HepG2 (cell line): ENCODE measurements around the gene C1orf159. TPM values are rescaled to one million over a fixed set of nuclear protein-coding genes. Genes with fewer than 3 reads are reported as not detected.

Source experiments
- BCL6 ChIP-seq: IDR thresholded peaks from 2 replicates; pipeline ENCODE4 v1.6.1; 2016; ENCODE audit warnings: missing genetic modification reagents, missing compliant biosample characterization
- FLYWCH1 ChIP-seq: sonication (generic); formaldehyde crosslinking; IDR thresholded peaks from 2 replicates; pipeline ENCODE4 v1.8.1; 2023; ENCODE audit warnings: mild to moderate bottlenecking, missing genetic modification reagents
- MXI1 ChIP-seq: IDR thresholded peaks from 3 replicates; pipeline ENCODE4 v1.6.1; 2012; ENCODE audit warnings: low read depth, low read length, inconsistent platforms, borderline replicate concordance
- PCBP1 ChIP-seq: fragments of 200-400 bp; formaldehyde crosslinking; IDR thresholded peaks from 2 replicates; pipeline ENCODE4 v1.6.1; 2017; ENCODE audit warnings: mild to moderate bottlenecking, low read depth, low read length, borderline replicate concordance
- PHF20 ChIP-seq: sonication (generic); formaldehyde crosslinking; IDR thresholded peaks from 2 replicates; pipeline ENCODE4 v1.5.0; 2020; ENCODE audit warnings: mild to moderate bottlenecking, missing genetic modification reagents
- SETDB1 ChIP-seq: sonication (generic); formaldehyde crosslinking; IDR thresholded peaks from 2 replicates; pipeline ENCODE4 v1.5.1; 2020; ENCODE audit warnings: missing genetic modification reagents, mild to moderate bottlenecking, borderline replicate concordance
- U2AF1 ChIP-seq: fragments of 200-400 bp; formaldehyde crosslinking; optimal IDR thresholded peaks from 2 replicates; pipeline ENCODE3; 2017; ENCODE audit warnings: mild to moderate bottlenecking, low read depth, low read length
- ZBTB8A ChIP-seq: sonication (generic); formaldehyde crosslinking; IDR thresholded peaks from 2 replicates; pipeline ENCODE4 v1.4.0; 2020; ENCODE audit warnings: mild to moderate bottlenecking, low read depth, missing genetic modification reagents, borderline replicate concordance
- ZMYM4 ChIP-seq: sonication (generic); formaldehyde crosslinking; IDR thresholded peaks from 2 replicates; pipeline ENCODE4 v1.8.1; 2023; ENCODE audit warnings: mild to moderate bottlenecking, missing genetic modification reagents
- ZNF564 ChIP-seq: sonication (generic); formaldehyde crosslinking; IDR thresholded peaks from 2 replicates; pipeline ENCODE4 v1.8.1; 2023; ENCODE audit warnings: mild to moderate bottlenecking, missing genetic modification reagents
- polyA plus RNA-seq, 8 experiments: library from polyadenylated mRNA; depleted of rRNA in 3 of 8; stranded (reverse) in 7 of 8; unstranded in 1 of 8; fragments of >200 nt; fragmentation: Illumina TruSeq in 4 of 8; extraction: Trizol in 4 of 8; gene quantifications; 2 replicates each; pipeline versions ENCODE4 v1.2.1 to v1.2.3, GENCODE V29; 2011 to 2016; ENCODE audit warnings: low read depth in 4 of 8, missing spikeins in 1 of 8, mixed read lengths in 1 of 8; ENCODE audit not compliant: insufficient read depth in 1 of 8
- total RNA-seq, 5 experiments: library from RNA; depleted of rRNA; stranded (reverse); fragments of >200 nt; fragmentation: Illumina TruSeq; extraction: Trizol; gene quantifications; 2 replicates each; pipeline ENCODE4 v1.2.3, GENCODE V29; 2016; ENCODE audit warnings: low read depth in 1 of 5
- TF ChIP-seq, protein P1 (sequence below): sonication (generic); formaldehyde crosslinking; IDR thresholded peaks from 2 replicates; pipeline ENCODE4 v1.5.1; 2020; ENCODE audit warnings: missing genetic modification reagents, mild to moderate bottlenecking, borderline replicate concordance
- TF ChIP-seq, protein P2 (sequence below): sonication (generic); formaldehyde crosslinking; IDR thresholded peaks from 2 replicates; pipeline ENCODE4 v1.4.0; 2020; ENCODE audit warnings: mild to moderate bottlenecking, missing genetic modification reagents
- TF ChIP-seq, protein P3 (sequence below): sonication (generic); formaldehyde crosslinking; IDR thresholded peaks from 2 replicates; pipeline ENCODE4 v1.9.0; 2021; ENCODE audit warnings: missing genetic modification reagents, borderline replicate concordance
- TF ChIP-seq, protein P4 (sequence below): sonication (generic); formaldehyde crosslinking; IDR thresholded peaks from 2 replicates; pipeline ENCODE4 v1.4.0; 2020; ENCODE audit warnings: missing genetic modification reagents, mild to moderate bottlenecking, borderline replicate concordance
- TF ChIP-seq, protein P5 (sequence below): sonication (generic); formaldehyde crosslinking; IDR thresholded peaks from 2 replicates; pipeline ENCODE4 v1.4.0; 2020; ENCODE audit warnings: missing genetic modification reagents

Gene C1orf159
- total and polyA plus RNA-seq, 2 of the 13 experiments (the other 11 are each of a cell fraction or from before 2014, with no cell fraction given) = 3.8 to 6.7 TPM

DNA sequence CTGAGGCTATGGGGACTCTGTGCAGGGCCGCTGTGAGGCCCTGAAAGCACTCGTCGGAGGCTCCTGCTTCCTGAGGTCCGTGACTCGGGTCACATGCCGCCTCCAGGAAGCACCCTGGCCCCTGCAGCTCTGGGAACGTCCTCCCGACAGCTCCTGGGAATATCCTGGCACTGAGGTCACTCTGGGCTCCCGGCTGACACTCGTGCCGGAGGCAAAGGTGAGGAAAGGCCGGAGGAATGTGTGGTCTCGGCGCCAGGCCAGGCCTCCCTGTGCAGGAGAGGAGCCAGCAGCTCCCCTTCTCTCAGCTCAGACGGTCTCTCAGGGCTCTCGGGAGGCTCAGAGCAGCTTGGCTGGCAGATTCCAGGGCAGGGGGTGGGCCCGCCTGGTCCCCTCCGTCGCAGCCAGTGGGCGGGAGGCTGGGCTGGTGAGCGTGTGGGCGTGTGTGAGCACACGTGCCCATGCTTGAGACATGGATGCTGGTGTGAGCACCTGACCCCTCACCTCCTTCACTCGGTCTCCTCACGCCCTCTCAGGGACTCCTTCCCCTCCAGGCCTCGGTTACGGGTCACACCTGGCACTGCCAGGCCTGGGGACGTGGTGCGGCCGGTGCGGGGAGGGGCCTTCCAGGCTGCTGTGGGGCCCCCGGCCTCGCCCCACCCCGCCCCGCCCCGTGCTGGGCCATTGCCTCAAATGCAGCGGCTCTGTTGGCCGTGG is 36.3 kb downstream of the C1orf159 start (continued):
- TF ChIP-seq, protein P1, sequence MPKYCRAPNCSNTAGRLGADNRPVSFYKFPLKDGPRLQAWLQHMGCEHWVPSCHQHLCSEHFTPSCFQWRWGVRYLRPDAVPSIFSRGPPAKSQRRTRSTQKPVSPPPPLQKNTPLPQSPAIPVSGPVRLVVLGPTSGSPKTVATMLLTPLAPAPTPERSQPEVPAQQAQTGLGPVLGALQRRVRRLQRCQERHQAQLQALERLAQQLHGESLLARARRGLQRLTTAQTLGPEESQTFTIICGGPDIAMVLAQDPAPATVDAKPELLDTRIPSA (CRISPR knock-in tag) = no peak
- TF ChIP-seq SETDB1 (no peak), PHF20 (CRISPR knock-in tag) (no peak), FLYWCH1 (peak; percentile 86; the same call in 1 of the 2 replicates), U2AF1 (no peak), PCBP1 (no peak), ZMYM4 (CRISPR knock-in tag) (peak; percentile 41; the same call in 1 of the 2 replicates), ZNF564 (CRISPR knock-in tag) (peak; percentile 79), ZBTB8A (no peak), BCL6 (CRISPR knock-in tag) (peak; percentile 43; the same call in 1 of the 2 replicates), MXI1 (no peak)
- TF ChIP-seq, protein P2, sequence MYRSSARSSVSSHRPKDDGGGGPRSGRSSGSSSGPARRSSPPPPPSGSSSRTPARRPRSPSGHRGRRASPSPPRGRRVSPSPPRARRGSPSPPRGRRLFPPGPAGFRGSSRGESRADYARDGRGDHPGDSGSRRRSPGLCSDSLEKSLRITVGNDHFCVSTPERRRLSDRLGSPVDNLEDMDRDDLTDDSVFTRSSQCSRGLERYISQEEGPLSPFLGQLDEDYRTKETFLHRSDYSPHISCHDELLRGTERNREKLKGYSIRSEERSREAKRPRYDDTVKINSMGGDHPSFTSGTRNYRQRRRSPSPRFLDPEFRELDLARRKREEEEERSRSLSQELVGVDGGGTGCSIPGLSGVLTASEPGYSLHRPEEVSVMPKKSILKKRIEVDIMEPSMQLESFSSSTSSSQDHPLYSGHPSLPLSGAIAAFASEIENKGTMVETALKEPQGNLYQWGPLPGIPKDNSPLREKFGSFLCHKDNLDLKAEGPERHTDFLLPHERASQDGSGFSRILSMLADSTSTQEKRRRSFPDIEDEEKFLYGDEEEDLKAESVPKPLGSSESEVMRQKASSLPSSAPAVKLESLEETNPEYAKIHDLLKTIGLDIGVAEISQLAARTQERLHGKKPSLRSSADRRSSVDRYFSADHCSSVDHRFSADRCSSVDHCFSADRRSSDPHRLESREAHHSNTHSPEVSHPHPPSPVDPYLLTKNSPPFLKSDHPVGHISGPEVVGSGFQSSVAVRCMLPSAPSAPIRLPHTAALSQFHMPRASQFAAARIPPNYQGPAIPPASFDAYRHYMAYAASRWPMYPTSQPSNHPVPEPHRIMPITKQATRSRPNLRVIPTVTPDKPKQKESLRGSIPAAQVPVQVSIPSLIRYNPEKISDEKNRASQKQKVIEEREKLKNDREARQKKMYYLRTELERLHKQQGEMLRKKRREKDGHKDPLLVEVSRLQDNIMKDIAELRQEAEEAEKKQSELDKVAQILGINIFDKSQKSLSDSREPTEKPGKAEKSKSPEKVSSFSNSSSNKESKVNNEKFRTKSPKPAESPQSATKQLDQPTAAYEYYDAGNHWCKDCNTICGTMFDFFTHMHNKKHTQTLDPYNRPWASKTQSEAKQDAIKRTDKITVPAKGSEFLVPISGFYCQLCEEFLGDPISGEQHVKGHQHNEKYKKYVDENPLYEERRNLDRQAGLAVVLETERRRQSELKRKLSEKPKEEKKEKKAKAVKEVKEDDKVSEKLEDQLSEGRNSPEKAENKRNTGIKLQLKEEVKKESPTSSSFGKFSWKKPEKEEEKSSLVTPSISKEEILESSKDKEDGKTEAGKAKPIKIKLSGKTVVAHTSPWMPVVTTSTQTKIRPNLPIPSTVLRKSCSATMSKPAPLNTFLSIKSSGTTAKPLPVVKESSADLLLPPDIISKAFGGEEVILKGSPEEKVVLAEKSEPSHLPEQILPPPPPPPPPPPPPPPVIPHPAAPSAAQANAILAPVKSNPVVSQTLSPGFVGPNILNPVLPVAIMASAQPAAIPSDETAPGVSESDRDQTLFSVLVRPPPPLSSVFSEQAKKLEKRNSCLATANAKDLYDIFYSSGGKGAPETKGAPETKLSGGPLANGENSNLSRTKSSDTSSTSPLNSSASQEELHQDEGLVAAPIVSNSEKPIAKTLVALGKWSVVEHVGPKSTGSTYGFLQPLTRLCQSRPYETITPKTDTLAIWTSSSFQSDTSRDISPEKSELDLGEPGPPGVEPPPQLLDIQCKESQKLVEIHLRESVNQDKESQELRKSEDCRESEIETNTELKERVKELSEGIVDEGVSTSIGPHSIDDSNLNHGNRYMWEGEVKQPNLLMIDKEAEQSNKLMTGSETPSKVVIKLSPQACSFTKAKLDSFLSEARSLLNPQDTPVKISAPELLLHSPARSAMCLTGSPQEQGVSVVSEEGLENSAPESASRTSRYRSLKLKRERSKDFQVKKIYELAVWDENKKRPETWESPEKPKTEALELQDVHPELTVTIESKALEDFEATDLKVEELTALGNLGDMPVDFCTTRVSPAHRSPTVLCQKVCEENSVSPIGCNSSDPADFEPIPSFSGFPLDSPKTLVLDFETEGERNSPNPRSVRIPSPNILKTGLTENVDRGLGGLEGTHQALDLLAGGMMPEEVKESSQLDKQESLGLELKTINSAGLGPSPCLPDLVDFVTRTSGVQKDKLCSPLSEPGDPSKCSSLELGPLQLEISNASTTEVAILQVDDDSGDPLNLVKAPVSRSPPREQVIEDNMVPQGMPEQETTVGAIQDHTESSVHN = no peak
- TF ChIP-seq, protein P3, sequence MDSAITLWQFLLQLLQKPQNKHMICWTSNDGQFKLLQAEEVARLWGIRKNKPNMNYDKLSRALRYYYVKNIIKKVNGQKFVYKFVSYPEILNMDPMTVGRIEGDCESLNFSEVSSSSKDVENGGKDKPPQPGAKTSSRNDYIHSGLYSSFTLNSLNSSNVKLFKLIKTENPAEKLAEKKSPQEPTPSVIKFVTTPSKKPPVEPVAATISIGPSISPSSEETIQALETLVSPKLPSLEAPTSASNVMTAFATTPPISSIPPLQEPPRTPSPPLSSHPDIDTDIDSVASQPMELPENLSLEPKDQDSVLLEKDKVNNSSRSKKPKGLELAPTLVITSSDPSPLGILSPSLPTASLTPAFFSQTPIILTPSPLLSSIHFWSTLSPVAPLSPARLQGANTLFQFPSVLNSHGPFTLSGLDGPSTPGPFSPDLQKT (CRISPR knock-in tag) = no peak
- TF ChIP-seq, protein P4, sequence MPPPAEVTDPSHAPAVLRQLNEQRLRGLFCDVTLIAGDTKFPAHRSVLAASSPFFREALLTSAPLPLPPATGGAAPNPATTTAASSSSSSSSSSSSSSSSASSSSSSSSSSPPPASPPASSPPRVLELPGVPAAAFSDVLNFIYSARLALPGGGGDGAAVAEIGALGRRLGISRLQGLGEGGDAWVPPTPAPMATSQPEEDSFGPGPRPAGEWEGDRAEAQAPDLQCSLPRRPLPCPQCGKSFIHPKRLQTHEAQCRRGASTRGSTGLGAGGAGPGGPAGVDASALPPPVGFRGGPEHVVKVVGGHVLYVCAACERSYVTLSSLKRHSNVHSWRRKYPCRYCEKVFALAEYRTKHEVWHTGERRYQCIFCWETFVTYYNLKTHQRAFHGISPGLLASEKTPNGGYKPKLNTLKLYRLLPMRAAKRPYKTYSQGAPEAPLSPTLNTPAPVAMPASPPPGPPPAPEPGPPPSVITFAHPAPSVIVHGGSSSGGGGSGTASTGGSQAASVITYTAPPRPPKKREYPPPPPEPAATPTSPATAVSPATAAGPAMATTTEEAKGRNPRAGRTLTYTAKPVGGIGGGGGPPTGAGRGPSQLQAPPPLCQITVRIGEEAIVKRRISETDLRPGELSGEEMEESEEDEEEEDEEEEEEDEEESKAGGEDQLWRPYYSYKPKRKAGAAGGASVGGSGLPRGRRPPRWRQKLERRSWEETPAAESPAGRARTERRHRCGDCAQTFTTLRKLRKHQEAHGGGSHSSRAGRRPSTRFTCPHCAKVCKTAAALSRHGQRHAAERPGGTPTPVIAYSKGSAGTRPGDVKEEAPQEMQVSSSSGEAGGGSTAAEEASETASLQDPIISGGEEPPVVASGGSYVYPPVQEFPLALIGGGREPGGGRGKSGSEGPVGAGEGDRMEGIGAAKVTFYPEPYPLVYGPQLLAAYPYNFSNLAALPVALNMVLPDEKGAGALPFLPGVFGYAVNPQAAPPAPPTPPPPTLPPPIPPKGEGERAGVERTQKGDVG (CRISPR knock-in tag) = no peak
- TF ChIP-seq, protein P5, sequence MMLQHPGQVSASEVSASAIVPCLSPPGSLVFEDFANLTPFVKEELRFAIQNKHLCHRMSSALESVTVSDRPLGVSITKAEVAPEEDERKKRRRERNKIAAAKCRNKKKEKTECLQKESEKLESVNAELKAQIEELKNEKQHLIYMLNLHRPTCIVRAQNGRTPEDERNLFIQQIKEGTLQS (CRISPR knock-in tag) = 0 out of 2 replicates have a peak, but pooled peaks have one; percentile 51
